SK-MEL-5 (cell line): ENCODE results near the gene LRP1. TPM values are rescaled to one million over a fixed set of nuclear protein-coding genes. Genes with fewer than 3 reads are reported as not detected.

Experiments used
- DNase-seq: peaks from one replicate; pipeline ENCODE4 v3.0.0-alpha.2; 2016; ENCODE audit warnings: low read depth, low spot score
- in situ Hi-C: cut with HindIII; loops from 2 replicates; pipeline ENCODE4 v1.10.0; 2016; ENCODE audit warnings: low sequenced_read_pairs, high pct_unique_total_duplicates, low pct_unique_long_range_greater_than_20kb
- total RNA-seq: library from RNA; depleted of rRNA; stranded (reverse); fragments of >200 nt; shearing (Covaris generic); gene quantifications from 2 replicates; pipeline ENCODE4 v1.2.3, GENCODE V29; 2014

Gene LRP1
- total RNA-seq, 1 experiment from 2014 or later: 4.2 TPM

DNA sequence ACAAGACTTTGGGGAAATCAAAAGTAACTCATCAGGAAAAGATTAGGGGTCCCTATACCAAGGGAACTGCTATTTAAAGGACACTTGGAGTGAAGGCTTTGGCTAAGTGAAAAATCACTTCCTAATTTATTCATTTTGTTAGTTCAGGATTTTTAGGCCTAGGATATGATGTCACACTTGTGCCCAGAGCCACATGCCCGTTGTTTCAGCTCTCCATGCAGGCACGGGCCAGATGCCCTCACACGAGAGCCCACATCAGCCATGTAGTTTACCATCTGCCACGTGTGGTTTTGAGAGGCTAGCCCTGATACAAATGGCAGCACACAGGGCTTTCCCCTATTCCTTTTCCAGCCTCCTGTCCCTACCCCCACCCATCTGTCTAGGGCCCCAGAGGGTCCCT, 31.0 kb downstream of the LRP1 start:
- no peak for DNase-seq
- in situ Hi-C loops: no loop called here

- in situ Hi-C loops: no loop called here
- no peak for DNase-seq
These were observed 31.8 kb downstream of the LRP1 start for GRCh38 chr12:57160040-57160439.

DNA sequence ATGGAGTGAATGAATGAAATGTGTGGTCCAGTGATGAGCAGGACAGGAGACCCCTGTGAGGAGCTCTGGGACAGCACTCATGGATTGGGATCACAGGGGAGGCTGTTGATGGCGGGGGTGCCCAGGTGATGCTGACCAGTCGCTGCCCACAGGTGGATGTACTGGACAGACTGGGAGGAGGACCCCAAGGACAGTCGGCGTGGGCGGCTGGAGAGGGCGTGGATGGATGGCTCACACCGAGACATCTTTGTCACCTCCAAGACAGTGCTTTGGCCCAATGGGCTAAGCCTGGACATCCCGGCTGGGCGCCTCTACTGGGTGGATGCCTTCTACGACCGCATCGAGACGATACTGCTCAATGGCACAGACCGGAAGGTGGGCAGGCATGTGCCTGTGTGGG, 32.5 kb downstream of the LRP1 start:
- no peak for DNase-seq
- in situ Hi-C loops: no loop called here

GRCh38 chr12:57161491-57161890, 33.2 kb downstream of the LRP1 start:
- DNase-seq: no peak
- in situ Hi-C loops: no loop called here

DNA sequence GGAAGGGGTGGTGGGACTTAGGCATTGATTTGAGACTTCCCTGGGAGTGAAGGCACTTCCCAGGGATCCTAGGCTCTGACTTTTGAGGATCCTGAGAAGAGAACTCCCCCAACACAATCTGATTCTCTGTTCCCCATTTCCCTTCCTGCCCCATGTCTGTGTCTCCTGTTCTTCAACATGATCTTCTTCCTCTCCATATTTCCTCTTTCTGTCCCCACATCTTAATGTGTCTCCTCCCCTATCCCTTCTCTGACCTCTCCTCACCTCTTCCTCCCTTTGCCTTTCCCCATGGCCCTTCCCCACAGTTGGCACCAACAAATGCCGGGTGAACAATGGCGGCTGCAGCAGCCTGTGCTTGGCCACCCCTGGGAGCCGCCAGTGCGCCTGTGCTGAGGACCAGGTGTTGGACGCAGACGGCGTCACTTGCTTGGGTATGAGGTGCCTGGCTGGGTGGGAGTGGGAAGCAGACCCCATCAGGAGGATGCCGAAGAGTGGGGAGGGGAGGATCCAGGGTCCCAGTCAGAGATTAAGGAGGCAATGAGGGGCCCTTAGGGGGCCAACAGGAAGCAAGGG, 34.4 kb downstream of the LRP1 start:
- DNase-seq: no peak
- in situ Hi-C loops: no loop called here

DNA sequence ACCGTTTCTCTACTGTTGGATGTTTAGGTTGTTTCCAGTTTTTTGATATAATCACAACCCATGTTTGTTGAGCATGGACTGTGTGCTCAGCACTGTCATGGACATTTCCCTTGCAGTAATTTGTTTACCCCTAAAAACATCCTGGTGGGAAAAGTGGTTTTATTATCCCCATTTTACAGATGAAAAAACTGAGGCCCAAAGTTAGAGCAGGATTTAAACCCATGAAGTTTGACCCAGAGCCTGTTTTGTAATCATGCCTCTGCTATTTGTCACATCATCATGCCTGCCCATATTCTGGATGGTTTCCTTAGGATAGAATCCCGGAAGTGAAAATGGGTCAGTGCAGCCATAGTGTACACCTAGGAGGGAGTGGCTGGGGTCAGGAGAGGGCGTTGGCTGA, 36.2 kb downstream of the LRP1 start:
- no peak for DNase-seq
- in situ Hi-C loops: no loop called here

- in situ Hi-C loops: no loop called here
- DNase-seq: no peak
These were observed 36.8 kb downstream of the LRP1 start for GRCh38 chr12:57164966-57165625.

DNA sequence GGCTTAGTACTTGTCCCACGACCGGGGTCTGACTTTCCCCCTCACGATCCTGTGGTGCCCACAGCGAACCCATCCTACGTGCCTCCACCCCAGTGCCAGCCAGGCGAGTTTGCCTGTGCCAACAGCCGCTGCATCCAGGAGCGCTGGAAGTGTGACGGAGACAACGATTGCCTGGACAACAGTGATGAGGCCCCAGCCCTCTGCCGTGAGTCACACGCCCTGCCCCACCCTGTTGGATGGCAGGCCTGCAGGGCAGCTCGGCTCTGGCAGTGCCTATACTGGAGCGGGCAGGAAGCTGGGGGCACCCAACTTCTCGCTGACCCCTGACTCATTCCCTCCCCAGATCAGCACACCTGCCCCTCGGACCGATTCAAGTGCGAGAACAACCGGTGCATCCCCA, 37.5 kb downstream of the LRP1 start:
- DNase-seq: no peak
- in situ Hi-C loops: no loop called here

DNA sequence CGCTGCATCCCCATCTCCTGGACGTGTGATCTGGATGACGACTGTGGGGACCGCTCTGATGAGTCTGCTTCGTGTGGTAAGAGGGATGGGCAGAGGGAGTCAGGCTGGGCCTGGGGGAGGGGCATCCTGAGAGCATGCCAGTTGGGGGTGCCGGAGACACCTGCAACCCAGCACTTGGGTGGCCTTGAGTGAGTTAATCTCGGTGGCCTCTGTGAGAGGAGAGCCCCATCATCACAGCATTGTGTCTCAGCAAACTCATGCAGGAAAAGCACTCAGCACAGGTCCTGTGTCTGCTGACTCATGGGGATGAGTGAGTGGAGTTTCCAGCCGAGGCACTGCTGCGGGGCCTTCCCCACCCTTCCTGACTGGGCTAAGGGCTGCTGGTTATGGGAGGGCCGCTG, 38.7 kb downstream of the LRP1 start:
- in situ Hi-C loops: no loop called here
- DNase-seq: no peak

DNA sequence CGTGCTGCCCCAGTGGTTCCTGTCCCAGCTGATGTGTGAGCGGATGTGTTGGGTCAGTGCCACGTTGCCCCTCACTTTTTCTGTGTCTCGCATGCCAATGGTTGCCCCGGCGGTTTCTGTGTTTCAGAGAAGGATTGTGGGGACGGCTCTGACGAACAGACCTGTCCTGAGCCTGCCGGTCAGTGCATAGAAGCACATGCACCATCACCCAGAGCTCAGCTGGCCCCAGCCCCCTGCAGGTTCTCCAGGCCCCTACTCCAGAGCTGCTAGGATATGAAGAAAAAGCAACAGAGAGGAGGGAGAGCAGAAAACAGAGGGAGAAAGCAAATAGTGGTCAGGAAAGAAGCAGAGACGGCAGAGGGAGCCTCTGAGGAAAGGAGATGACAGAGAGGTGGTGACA, 39.8 kb downstream of the LRP1 start:
- in situ Hi-C loops: no loop called here
- no peak for DNase-seq

- in situ Hi-C loops: no loop called here
- DNase-seq: no peak
These were observed 40.9 kb downstream of the LRP1 start for GRCh38 chr12:57169046-57169795.

- in situ Hi-C loops: no loop called here
These were observed 41.7 kb downstream of the LRP1 start for GRCh38 chr12:57169969-57170368.

DNA sequence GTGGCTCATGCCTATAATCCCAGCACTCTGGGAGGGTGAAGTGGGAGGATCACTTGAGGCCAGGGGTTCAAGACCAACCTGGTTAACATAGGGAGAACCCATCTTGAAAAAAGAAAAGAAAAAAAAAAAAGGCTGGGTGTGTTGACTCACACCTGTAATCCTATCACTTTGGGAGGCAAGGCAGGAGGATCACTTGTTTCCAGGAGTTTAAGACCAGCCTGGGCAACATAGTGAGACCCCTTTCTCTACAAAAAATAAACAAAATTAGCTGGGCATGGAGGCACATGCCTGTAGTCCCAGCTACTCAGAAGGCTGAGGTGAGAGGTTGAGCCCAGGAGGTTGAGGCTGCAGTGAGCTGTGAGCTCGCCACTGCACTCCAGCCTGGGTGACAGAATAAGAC, 42.1 kb downstream of the LRP1 start:
- DNase-seq: no peak
- in situ Hi-C loops: no loop called here

More at GRCh38 chr12:57169969-57170368, 41.7 kb downstream of the LRP1 start:
- no peak for DNase-seq

DNA sequence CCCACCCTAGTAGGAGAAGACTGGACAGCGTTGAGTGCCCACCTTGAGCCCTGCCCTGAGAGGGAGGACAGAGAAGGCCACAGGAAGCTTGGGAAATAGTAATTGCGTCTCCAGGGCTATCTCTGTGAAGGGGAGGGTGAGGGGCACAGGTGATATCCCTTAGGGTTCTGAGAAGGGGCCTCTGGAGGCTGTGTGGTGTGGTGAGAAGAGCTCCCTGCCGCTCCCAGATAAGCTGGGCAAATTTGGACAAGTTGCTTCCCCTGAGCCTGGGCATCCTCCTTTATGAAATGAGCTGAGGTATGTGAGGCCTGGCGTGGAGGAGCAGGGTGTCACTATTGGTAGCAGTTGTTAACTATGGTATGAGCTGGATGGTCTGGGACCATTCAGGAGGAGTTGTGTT, 42.6 kb downstream of the LRP1 start:
- no peak for DNase-seq
- in situ Hi-C loops: no loop called here

GRCh38 chr12:57171668-57172067, 43.4 kb downstream of the LRP1 start:
- DNase-seq: no peak
- in situ Hi-C loops: no loop called here

- in situ Hi-C loops: no loop called here
- peak; percentile 52 for DNase-seq
These were observed 44.8 kb downstream of the LRP1 start for GRCh38 chr12:57173089-57173488.

DNA sequence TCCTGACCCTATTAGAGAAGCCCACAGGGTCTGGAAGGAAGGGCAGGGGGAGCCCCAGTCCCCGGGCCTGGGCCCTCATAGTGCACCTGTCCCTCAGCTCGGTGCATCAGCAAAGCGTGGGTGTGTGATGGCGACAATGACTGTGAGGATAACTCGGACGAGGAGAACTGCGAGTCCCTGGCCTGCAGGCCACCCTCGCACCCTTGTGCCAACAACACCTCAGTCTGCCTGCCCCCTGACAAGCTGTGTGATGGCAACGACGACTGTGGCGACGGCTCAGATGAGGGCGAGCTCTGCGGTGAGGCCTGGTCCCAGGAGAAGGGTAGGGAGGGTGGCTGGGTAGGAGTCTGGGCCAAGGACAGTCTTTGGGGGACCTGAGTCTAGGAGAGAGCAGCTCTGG, 45.4 kb downstream of the LRP1 start:
- DNase-seq: no peak
- in situ Hi-C loops: no loop called here

DNA sequence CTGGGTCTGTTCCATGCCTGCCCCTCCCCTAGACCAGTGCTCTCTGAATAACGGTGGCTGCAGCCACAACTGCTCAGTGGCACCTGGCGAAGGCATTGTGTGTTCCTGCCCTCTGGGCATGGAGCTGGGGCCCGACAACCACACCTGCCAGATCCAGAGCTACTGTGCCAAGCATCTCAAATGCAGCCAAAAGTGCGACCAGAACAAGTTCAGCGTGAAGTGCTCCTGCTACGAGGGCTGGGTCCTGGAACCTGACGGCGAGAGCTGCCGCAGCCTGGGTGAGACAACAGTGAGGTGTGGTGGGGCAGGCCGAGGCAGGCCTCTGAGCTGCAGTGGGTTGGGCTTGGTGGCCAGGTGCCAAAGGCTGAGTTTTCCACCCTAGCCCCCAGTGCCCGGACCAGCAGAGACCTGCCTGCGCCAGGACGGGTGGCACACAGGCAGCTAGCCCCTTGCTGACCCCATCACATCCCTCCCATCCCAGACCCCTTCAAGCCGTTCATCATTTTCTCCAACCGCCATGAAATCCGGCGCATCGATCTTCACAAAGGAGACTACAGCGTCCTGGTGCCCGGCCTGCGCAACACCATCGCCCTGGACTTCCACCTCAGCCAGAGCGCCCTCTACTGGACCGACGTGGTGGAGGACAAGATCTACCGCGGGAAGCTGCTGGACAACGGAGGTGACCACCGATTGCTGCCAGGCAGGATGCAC, 47.3 kb downstream of the LRP1 start:
- in situ Hi-C loops: no loop called here

GRCh38 chr12:57176139-57176477, 47.8 kb downstream of the LRP1 start:
- DNase-seq: no peak
- in situ Hi-C loops: no loop called here

More for the DNA sequence above, 47.3 kb downstream of the LRP1 start:
- DNase-seq: peak; percentile 83
